22Rv1 (cell line): ENCODE measurements around the gene RNF144B.

Experiments used
- ZFX ChIP-seq: fragments of 450-650 bp; IDR thresholded peaks from 2 replicates; pipeline ENCODE4 v1.6.1; 2017; ENCODE audit warnings: antibody characterized with exemption, borderline replicate concordance
- TF ChIP-seq, protein P1 (sequence below): fragments of 450-650 bp; IDR thresholded peaks from 2 replicates; pipeline ENCODE4 v1.5.1; 2017; ENCODE audit warnings: mild to moderate bottlenecking

- TF ChIP-seq, protein P1, sequence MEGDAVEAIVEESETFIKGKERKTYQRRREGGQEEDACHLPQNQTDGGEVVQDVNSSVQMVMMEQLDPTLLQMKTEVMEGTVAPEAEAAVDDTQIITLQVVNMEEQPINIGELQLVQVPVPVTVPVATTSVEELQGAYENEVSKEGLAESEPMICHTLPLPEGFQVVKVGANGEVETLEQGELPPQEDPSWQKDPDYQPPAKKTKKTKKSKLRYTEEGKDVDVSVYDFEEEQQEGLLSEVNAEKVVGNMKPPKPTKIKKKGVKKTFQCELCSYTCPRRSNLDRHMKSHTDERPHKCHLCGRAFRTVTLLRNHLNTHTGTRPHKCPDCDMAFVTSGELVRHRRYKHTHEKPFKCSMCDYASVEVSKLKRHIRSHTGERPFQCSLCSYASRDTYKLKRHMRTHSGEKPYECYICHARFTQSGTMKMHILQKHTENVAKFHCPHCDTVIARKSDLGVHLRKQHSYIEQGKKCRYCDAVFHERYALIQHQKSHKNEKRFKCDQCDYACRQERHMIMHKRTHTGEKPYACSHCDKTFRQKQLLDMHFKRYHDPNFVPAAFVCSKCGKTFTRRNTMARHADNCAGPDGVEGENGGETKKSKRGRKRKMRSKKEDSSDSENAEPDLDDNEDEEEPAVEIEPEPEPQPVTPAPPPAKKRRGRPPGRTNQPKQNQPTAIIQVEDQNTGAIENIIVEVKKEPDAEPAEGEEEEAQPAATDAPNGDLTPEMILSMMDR = no peak
- no peak for TF ChIP-seq ZFX
Observed at GRCh38 chr6:18413381-18413780, 26.2 kb downstream of the RNF144B start.
